HG02840 (cell line): Measurements from ENCODE around the gene MICAL3.

Experiments
- ATAC-seq: cut with Tn5 transposase; IDR thresholded peaks from one replicate; pipeline ENCODE4 v1.9.1; 2021; ENCODE audit warnings: mild to moderate bottlenecking, moderate library complexity, moderate number of reproducible peaks; ENCODE audit not compliant: unreplicated experiment, low FRiP score

MICAL3 gene

DNA sequence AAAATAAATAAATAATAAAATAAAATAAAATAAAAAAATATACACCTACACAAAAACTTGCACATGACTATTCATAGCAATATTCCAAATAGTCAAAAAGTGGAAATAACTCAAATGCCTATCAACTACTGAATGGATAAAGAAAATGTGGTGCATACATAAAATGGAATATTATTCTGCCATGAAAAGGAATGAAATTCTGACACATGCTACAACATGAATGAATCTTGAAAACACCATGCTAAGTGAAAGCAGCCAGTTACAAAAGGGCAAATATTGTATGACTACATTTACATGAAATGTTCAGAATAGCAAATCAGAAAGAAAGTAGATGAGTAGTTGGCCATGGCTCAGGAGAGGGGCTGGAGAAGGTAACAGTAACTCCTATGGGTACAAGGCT lies 46.3 kb downstream of the MICAL3 start:
- ATAC-seq, result no peak

DNA sequence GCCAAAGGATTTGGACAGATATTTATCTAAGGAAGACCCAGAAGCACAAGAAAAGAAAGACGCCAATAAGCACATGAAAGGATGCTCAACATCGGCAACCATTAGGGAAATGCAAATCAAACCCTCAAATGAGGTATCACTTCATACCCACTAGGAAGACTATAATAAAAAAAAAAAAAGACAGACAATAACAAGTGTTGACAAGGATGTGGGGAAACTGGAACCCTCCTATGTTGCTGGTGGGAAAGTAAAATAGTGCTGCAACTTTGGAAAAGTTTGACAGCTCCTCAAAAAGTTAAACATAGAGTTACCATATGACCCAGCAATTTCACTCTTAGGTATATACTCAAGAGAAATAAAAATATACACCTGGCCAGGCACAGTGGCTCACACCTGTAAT lies 47.0 kb downstream of the MICAL3 start:
- ATAC-seq, result no peak

DNA sequence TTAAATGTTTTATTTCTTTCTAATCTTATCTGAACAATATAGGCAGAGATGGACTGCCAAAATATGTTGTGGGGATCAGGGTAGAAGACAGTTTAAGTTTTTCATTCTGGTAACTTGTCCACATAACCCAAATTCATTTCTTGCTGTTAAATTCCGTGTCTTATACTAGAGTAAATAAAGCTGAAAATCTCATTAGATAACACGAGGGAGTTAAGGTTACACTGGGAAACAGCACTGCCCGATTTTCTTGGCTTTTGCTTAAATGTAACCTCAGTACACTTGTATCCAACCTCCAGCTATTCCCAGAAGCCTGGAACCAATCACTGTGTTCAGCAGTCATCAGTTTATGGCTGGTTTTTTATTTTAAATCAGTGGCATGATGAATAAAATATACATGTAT lies 48.2 kb downstream of the MICAL3 start:
- no peak for ATAC-seq

DNA sequence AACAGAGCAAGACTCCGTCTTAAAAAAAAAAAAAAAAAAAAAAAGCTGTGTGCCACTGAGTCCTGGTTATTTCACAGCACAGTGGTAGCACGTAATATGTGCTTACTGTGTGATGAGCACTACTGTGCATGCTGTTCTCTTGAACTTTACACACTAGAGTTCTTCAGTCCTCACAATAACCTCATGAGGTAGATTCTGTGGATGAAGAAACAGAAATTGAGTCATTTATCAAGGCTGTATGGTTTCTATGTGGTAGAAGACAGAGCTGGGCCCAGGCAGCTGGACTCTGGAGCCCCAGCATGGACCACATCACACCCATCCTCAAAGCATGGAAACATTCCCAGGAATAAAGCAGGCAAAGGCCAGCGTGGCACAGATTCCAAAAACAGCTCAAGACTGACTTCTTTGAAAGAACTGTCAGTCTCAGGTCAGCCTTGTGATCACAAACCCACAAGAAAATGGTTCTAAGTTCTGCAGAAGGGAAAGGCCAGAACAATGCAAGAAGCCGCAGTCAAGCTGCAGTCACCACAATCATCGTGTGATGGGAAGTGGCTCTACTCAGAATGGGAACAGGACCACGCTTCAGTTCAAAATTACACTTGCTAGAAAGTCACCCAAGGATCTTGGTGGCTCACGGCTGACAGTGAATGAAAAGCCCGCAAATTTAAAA lies 49.5 kb downstream of the MICAL3 start:
- no peak for ATAC-seq

DNA sequence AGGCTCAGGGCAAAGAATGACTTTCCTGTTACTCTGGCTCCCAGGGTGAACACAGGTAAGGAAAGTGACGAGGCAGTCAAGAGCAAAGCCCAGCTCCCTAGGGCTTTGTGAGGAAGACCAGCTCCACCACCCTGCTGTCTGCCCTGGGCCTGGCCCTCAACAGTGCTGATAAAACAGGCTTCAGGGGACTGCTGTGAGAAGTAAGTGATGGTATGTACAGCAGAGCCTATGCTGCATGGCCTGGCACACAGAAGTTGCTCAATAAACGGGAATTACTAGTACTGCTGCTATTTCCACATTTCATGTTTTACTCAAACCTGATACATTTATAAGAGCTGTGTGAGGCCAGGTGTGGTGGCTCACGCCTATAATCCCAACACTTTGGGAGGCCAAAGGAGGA lies 50.3 kb downstream of the MICAL3 start:
- ATAC-seq, result no peak

DNA sequence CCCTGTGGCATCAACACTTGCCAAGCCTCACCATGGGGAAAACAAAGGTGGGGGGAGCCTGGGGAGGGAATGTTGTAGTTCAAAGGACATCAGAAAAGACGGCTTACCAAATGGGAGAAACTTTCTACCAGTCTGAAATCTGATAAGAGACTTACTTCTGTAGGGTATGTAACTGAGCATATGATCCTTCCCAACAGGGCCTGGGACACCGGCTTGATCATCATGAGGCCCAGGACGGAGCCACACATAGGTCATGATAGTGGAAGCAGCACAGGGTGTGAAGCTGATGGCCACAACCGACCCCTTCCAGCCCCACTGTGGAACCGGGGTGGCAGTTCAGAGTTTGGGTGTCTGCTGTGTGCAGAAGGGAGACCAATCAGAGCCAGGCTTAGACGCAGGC lies 51.1 kb downstream of the MICAL3 start:
- ATAC-seq, result no peak

DNA sequence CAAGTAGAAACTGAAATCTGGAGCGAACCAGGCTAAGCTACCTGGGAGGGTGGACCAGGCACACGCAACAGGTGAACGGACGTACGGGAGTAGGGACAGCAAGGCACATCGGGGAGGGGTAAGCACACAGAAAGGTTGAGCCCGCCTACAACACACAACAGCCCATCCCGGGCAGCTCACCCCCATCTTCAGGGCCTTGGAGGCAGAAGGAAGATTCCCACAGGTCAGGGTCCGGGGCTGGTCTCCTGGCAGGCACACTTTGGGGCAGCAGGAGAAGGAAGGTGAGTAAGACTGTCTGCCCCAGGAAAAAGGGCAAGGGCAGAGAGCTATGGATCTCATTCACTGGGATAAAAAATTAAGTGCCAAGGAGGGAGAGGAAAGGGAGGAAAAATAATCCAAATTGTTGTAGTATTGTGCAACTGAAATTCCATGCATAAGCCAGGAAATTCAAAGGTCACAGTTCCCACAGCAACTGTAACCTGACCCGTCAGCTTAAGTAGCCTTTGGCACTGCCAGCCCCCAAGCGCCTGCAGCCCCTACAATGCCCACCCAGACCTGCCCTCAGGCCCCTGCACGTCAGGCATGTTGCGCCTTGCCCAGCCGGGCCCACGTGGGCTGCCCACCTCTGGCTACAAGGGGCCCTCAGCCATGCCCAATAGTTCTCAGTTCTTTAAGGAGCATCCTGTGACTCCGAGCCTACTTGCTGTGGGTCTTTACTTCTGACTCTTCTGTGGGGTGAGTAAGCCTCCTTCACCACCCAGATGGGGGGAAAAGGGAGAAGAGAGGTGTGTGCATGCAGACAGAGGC lies 51.8 kb downstream of the MICAL3 start:
- ATAC-seq, result no peak

DNA sequence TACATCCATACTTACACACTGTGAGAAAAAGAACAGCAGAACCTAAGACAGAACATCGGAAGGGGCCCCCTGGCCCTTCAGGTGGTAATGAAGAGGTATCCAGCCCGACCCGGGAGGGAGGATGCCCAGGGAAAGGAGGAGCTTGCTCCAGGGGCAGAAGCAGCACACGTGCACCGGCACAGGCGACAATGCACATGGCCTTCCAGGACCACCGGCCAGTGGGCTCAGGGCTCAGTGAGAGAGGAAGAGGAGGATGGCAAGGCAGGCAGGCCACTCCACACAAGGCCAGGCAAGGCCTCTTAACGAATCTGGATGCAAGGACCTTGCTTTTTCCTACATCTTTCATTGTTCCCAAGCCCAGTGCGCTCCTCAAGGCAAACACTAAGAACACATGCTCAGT lies 52.6 kb downstream of the MICAL3 start:
- ATAC-seq, result no peak

DNA sequence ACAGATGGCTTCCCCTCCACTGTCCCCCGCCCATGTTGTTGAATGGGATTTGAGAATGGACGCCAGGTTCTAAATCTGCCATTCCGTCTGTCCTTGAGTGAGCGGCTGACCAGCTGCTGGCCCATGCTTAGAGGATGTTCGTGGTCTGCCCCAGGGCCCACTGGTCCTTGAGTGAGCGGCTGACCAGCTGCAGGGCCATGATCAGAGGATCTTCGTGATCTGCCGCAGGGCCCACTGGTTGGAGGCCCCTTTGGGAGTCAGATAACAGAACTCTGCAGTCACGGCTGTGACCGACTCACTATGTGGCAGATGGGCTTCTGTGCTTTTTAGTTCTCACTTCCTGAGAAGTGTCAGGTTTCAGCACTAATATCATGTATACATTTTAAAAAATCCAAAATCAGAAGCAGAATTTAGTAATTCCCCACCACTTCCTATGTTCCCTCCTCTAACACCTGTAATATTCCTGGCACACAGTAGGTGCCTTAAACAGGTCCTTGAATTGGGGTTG lies 54.1 kb downstream of the MICAL3 start:
- ATAC-seq, result no peak

DNA sequence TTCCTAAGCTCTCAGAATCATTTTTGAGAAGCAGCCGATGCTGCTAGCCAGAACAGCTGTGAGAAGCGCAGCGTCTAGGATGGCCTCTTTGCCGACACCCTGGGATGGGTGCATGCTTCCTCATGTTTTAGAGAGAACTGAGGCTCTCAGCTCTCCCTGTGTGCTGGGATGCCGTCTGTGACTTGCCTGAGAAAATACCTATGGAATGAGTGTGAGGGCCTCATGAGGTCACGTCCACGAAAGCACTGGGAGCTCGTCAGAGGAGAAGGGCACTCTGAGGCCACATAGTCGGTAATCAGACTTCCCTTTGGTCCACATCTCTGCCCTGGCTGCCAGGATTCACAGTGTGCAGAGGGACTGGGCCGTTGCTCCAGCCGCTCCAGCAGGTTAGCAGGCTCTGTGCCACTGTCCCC lies 54.7 kb downstream of the MICAL3 start:
- ATAC-seq, result no peak

DNA sequence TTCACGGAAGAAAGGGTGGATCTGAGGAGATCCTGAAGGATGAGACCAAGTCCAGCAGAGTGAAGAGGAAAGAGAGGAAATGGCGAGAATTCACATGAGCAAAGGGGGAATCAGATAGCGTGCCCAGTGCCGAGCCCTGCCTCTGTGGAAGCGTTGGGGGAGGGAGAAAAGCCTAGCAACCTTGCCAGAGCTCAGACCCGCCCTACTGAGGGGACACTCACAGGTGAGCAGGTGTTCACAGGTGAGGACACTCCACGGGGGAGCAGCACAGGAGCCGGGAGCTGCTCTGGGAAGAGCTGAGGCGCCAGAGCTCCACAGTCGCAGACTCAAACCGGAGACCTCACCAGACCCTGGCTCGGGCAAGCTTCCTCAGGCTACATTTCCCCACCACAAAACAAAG lies 56.2 kb downstream of the MICAL3 start:
- no peak for ATAC-seq

DNA sequence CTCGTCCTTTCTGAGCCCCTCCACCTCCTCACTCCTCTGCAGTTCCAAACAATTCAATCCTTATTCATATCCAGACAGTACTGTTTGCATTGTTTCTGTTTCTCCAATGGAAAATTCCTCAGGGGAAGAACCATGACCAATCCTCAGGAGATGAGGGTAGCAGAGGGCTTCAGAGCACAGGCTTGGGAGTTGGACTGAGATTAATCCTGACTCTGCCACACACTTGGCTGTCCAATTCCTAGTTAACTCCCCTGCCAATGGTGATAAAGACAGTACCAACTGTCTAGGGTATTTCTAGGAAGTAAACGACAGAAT lies 58.0 kb downstream of the MICAL3 start:
- no peak for ATAC-seq

DNA sequence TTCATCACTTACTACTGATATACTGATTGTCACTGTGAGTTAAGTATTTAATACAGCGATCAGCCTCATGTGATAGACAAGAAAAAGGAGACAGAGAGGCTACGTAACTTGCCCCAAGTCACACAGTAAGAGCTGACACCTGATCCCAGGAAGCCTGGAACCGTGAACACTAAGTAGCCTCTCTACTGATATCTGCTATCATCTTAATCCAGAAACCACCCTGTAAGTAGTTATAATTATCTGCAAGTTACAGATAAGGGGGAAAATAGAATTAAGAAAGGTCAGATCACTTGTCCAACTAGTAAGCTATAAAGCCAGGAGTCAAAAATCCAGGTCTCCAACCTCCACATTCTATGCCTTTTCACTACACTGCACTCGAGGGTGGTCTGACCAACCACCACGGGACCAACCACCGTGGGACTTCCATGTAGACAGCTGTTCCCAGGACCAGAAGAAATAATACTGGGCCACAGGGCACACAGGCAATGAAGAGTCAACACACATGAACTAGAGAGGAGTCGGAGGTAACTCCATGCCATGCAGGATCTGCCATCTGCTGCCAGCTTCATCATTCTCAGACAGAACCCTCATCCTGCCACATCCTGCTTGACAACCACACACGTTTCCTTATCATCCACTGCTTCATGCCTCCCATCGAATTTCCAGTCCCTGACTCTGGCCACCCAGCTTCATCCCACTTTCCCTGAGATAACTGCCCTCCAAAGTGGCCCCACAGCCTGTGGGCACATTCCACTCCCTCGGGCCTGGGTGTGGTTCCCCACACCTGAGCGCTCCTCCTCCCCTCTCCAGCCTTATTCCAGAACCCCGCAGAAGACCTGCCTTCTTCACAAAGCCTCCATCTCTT lies 58.6 kb downstream of the MICAL3 start:
- ATAC-seq, result no peak

DNA sequence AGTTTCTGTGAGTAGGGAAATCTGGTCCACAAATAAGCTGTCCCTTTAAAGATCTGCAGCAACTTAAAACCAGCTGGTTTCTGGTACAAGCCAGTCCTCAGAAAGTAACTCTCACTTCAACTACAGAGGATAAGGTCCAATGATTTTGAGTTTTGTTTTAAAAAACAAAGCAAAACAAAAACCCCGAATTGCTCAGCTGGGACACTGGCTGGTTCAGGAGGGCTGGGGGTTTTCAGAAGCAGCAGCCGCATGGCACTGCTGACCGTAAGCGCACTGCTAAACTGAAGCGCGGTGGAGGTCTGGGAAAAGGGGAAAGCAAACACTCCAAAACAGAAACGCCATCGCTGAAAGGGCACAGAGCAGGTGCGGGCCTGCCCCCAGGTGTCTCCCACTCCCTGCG lies 59.7 kb downstream of the MICAL3 start:
- peak; percentile 50 for ATAC-seq

DNA sequence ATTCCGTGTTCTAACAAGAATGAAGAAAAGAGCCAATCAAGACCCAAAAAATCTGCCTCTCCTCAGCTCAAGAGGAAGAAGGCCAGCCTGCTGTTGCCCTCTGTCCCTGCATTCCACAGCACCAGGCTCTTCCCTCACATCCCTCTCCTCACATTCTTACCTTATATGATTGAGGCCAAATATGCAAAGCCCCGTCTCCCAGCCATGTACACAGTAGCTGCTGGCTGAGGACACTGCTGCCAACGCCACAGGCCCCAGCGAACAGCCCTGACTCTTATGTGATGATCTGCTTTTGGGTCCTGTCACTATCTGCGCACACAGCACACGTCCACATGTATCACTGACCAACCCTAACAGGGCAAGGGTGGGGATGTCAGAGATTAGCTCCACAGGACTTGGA lies 60.2 kb downstream of the MICAL3 start:
- no peak for ATAC-seq

DNA sequence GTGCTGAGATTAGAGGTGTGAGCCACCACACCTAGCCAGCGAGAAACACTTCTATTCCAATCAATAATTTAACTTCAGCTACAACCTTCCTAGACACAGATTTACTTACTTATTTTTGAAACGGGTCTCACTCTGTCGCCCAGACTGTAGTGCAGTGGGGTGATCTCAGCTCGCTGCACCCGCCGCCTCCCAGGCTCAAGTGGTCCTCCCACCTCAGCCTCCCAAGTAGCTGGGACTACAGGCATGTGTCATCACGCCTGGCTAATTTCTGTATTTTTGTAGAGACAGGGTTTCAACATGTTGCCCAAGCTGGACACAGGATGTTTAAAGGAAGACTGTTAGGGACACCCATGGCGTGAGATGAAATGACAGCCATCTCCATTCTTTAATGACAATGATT lies 61.3 kb downstream of the MICAL3 start:
- no peak for ATAC-seq

DNA sequence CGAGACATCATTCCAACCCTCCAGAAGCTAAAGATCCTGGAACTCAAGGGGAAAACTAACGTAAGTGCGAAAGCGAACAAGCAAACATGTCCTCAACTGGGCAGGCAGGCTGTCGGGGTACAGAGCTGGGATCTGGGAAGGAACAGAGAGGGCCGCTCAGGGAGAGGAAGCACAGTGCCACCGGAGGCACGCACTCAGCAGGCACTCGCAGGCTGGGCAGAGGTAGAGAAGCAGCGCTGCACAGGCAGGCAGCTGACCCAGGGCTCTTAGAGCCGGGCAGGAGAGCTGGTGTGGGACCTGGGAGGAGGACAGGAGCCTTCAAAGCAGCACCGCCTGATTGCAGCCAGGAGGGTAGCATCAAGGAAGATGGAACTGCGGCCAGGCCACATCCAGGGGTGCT lies 62.2 kb downstream of the MICAL3 start:
- ATAC-seq, result no peak

DNA sequence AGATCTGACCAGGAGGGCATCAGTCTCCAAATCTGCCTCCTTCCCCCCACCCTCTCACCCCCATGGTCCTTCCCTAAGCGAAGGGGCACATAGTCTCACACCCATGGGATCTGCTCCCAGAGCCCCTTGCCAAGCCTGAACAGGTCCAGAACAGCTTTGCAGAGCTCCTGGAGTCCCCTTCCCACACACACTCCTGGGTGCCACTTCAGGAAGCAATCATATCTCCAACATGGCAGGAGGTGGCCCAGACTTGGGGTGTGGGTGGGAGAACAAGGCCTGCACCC lies 63.0 kb downstream of the MICAL3 start:
- ATAC-seq, result no peak

DNA sequence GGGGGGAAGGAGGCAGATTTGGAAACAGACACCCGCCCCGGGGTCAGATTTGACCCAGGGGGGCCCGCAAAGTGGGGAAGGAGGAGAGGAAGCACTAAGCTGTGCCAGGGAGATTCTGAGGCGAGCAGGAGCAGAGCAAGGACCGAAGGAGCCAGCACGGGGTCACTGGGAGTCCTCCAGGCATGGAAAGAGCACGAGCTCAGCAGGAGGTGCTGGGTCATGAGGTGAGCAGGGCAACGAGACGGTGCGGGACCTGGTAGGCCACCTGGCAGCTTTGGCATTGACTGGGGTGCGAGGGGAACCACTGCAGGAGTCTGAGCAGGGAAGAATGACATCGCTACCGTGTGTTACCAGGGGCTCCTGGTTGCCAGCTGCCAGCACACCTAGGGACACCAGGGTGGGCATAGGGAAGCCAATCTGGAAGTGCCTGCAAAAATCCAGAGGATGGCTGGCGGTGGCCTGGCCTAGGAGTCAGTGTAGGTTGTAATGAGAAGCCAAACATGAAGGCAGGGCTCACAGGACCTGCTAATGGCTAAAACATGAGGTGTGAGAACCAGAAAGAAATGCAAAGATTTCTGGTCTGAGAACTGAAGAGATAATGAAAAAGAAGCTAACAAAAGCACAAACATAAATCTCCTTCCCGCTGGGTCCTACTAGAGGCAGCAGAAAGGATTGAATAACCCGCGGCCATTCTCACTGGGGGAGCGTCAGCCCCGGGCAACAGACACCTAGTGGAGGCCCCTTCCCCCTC lies 63.5 kb downstream of the MICAL3 start:
- ATAC-seq, result no peak

DNA sequence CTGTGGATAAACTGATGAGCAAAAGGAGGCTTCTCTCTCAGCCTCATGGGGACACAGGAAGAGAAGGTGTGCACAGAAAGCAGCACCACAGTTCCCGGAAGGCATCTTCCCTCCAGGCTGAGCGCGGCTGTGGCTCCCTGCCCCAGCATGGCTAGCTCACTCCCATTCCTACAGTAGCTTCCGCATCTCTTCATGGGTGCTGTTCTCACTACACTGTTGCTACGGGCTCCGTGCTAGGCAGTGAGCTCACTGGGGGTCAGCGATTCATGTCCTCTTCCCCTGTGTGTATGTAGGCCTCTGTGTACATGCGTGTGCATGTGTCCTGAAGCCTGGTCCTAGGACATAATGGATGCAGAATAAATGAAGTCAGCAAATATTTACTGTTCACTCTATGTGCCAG lies 64.3 kb downstream of the MICAL3 start:
- no peak for ATAC-seq

DNA sequence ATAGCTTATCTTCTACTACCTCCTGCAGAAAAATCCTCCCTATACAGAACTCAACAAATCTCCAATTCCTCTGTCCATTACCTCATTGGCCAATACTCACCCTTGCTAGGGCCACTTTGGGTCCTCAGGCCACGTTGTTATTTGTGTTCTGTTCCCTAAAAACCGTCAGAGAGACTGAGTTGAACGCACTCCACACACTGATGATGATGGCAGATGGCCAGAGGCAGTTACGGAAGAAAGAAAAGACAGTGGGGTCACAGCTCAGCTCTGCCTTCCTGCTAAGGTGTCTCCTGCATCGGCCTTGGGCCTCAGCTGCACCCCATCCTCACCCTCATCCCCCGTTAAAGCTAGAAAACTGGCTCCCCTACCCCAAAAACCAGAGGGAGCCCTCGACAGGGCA lies 66.2 kb downstream of the MICAL3 start:
- no peak for ATAC-seq
